Naive thymus-derived CD4-positive, alpha-beta T cell (primary cell): ENCODE results near the gene HYAL1. TPM values are rescaled to one million over a fixed set of nuclear protein-coding genes. Genes with fewer than 3 reads are reported as not detected.

Experiments
- ATAC-seq: fragments of 150-1000 bp; cut with Tn5 transposase; 2 replicates; pipeline ENCODE4 v1.10.0; 2021; ENCODE audit warnings: mild to moderate bottlenecking, moderate library complexity
- CTCF ChIA-PET: fragments of 350-600 bp; sonication (Branson Sonifier 250); formaldehyde crosslinking; loops from one replicate; lab custom pipeline; 2021; ENCODE audit warnings: antibody characterized with exemption; lab: Charles Lee
- POLR2A ChIA-PET: fragments of 350-600 bp; sonication (Branson Sonifier 250); formaldehyde crosslinking; loops from one replicate; lab custom pipeline; 2021; ENCODE audit warnings: antibody characterized with exemption, inconsistent platforms; lab: Charles Lee
- DNase-seq, 9 donors: peaks; one replicate each; pipeline versions ENCODE4 v3.0.0 to v3.0.0-alpha.2; 2020 to 2022; ENCODE audit warnings: mixed read lengths in 1 of 9
- H3K27ac ChIP-seq: one replicate; pipeline ENCODE4 v1.7.0; 2013; ENCODE audit warnings: mild to moderate bottlenecking, low read depth, low read length, moderate library complexity
- H3K27me3 ChIP-seq, 2 donors: one replicate each; pipeline ENCODE4 v1.7.0; 2013; ENCODE audit warnings: low read length in 2 of 2, mild to moderate bottlenecking in 2 of 2, moderate library complexity in 2 of 2; ENCODE audit not compliant: control insufficient read depth in 2 of 2, insufficient read depth in 2 of 2
- H3K36me3 ChIP-seq, 3 experiments: 1 replicate in 2 of 3; 2 replicates in 1 of 3; pipeline ENCODE4 v1.7.0; 2013; ENCODE audit warnings: low read length in 3 of 3, mild to moderate bottlenecking in 3 of 3, moderate library complexity in 1 of 3; ENCODE audit not compliant: insufficient read depth in 3 of 3, control insufficient read depth in 2 of 3
- H3K4me1 ChIP-seq, 2 donors: one replicate each; pipeline ENCODE4 v1.7.0; 2013; ENCODE audit warnings: low read length in 2 of 2, mild to moderate bottlenecking in 2 of 2, moderate library complexity in 1 of 2; ENCODE audit not compliant: control insufficient read depth in 2 of 2, insufficient read depth in 2 of 2
- H3K4me3 ChIP-seq: 2 replicates; pipeline ENCODE4 v1.7.0; 2013; ENCODE audit warnings: mild to moderate bottlenecking, low read length
- H3K9me3 ChIP-seq, 3 experiments: 1 replicate in 2 of 3; 2 replicates in 1 of 3; pipeline ENCODE4 v1.7.0; 2013; ENCODE audit warnings: low read length in 3 of 3; ENCODE audit not compliant: control insufficient read depth in 2 of 3
- H3K27ac Mint-ChIP-seq, 9 donors: one replicate each; pipeline ENCODE4 v1.8.0; 2020 to 2022; ENCODE audit warnings: mixed read lengths in 9 of 9, mild to moderate bottlenecking in 8 of 9, moderate library complexity in 5 of 9, inconsistent platforms in 2 of 9
- H3K27me3 Mint-ChIP-seq, 5 donors: one replicate each; pipeline ENCODE4 v1.8.0; 2021 to 2022; ENCODE audit warnings: mixed read lengths in 5 of 5, mild to moderate bottlenecking in 1 of 5
- H3K36me3 Mint-ChIP-seq, 5 donors: one replicate each; pipeline ENCODE4 v1.8.0; 2020 to 2022; ENCODE audit warnings: mixed read lengths in 5 of 5, mild to moderate bottlenecking in 3 of 5, inconsistent platforms in 1 of 5
- H3K4me1 Mint-ChIP-seq, 7 donors: one replicate each; pipeline ENCODE4 v1.8.0; 2020 to 2022; ENCODE audit warnings: mixed read lengths in 7 of 7, mild to moderate bottlenecking in 3 of 7, inconsistent platforms in 1 of 7
- H3K4me3 Mint-ChIP-seq, 10 donors: one replicate each; pipeline ENCODE4 v1.8.0; 2020 to 2022; ENCODE audit warnings: mild to moderate bottlenecking in 10 of 10, mixed read lengths in 10 of 10, moderate library complexity in 6 of 10, inconsistent platforms in 2 of 10
- H3K9me3 Mint-ChIP-seq, 11 donors: one replicate each; pipeline ENCODE4 v1.8.0; 2020 to 2022; ENCODE audit warnings: mixed read lengths in 11 of 11, mild to moderate bottlenecking in 4 of 11, inconsistent platforms in 1 of 11, moderate library complexity in 1 of 11
- intact Hi-C, 2 donors: fragments of 100-400 bp; cut with micrococcal nuclease; formaldehyde crosslinking; loops; one replicate each; pipeline ENCODE4 v1.15.1; 2023
- polyA plus RNA-seq, 2 donors: library from polyadenylated mRNA; unstranded; fragments of 300-500 nt; fragmentation: Illumina TruSeq; gene quantifications; one replicate each; pipeline ENCODE4 v1.2.3, GENCODE V29; 2021
- total RNA-seq, 6 experiments: library from RNA in 5 of 6; stranded (reverse) in 5 of 6; gene quantifications; 1 replicate in 5 of 6; 2 replicates in 1 of 6; pipeline ENCODE4 v1.2.3 and lab custom pipeline; 2021 to 2026

Gene HYAL1
- total and polyA plus RNA-seq, 7 experiments from 2014 or later = 0.12 to 0.51 (median 0.28) TPM; not detected in 1

DNA sequence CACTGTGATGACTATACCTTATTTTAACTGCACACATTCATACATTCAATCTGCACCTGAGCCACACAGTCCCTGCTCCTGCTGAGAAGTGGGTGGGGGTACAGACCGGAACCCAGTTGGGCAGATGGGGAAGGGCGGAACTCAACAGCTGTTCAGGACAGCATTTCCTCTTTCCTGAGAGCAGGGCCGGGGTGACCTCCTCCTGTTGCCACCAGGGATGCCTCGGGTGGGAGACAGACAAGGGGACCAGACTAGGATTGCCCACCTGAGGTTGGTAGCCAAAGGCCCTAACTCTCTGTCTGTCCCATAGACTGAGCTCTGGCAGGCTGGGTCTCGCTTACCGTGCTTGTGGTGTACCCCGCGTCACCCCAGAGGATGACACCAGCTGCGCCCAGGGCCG lies 15.2 kb upstream of the HYAL1 start:
- H3K36me3 ChIP-seq = no peaks in the 10 kb centered on the region
- Mint-ChIP-seq H3K27me3 (no peaks in the 10 kb centered on the region), H3K27ac (no peak overlapping the region), H3K36me3 (peaks cover 0 to 6% (median 0%) of the 10 kb centered on the region in 5 donors), H3K4me1 (peaks cover 19 to 42% (median 33%) of the 10 kb centered on the region in 7 donors), H3K9me3 (no peaks in the 10 kb centered on the region), H3K4me3 (peak overlapping the region in 3 of 10 donors; percentile 21 to 44 (median 25))
- CTCF ChIA-PET = interaction anchor here (0.8 to 1.3 kb wide), 3 partner anchors 18 to 260 kb away, joined by 3 to 4 read pairs (median 3); no protein-coding TSS in a partner anchor
- H3K4me3 ChIP-seq = no peak overlapping the region
- intact Hi-C loops = no loop called here
- no peaks in the 10 kb centered on the region for H3K27me3 ChIP-seq
- DNase-seq (no peak), ATAC-seq (no peak)
- POLR2A ChIA-PET = interaction anchor here (0.8 to 34.0 kb wide), 4 partner anchors 18 to 38 kb away, joined by 3 to 656 read pairs (median 4); partner anchors contain the start of genes CYB561D2, HYAL3, NAA80 and NPRL2
- H3K9me3 ChIP-seq = no peaks in the 10 kb centered on the region
- H3K27ac ChIP-seq = no peak overlapping the region
- H3K4me1 ChIP-seq = peaks cover 14 to 28% of the 10 kb centered on the region in 2 donors

DNA sequence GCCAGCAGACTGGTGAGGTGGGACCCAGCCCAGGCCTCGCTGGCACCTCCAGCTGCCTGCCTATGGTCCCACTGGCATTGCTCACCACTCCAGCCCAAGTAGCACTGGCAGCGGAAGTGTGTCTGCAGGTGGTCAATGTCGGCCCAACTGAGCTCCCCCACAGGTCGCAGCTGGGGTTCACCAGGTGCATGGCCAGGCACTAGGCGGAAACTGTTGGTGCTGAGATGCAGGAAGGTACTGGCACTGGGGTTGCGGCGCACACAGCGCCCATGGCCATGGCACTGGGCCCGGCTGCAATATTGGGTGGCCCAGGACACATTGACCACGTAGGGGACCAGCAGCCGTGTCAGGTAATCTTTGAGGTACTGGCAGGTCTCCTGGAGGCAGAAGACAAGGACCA lies 14.8 kb upstream of the HYAL1 start:
- no peaks in the 10 kb centered on the region for H3K27me3 ChIP-seq
- H3K4me1 Mint-ChIP-seq = peaks cover 19 to 40% (median 32%) of the 10 kb centered on the region in 7 donors
- H3K4me3 Mint-ChIP-seq = peak overlapping the region in 1 of 10 donors; percentile 21
- peaks cover 0 to 6% (median 0%) of the 10 kb centered on the region in 5 donors for H3K36me3 Mint-ChIP-seq
- no peak overlapping the region for H3K4me3 ChIP-seq
- H3K9me3 ChIP-seq = no peaks in the 10 kb centered on the region
- no peak overlapping the region for H3K27ac ChIP-seq
- no peaks in the 10 kb centered on the region for H3K27me3 Mint-ChIP-seq
- no peaks in the 10 kb centered on the region for H3K9me3 Mint-ChIP-seq
- H3K36me3 ChIP-seq = no peaks in the 10 kb centered on the region
- ChIA-PET POLR2A (interaction anchor here (0.8 to 34.0 kb wide), 4 partner anchors 14 to 38 kb away, joined by 3 to 656 read pairs (median 4); partner anchors contain the start of genes CYB561D2, HYAL3, NAA80 and NPRL2), CTCF (interaction anchor here (1.3 kb wide), 1 partner anchor 90 kb away, joined by 3 read pairs; no protein-coding TSS in a partner anchor)
- H3K27ac Mint-ChIP-seq = no peak overlapping the region
- intact Hi-C loops = no loop called here
- DNase-seq (no peak), ATAC-seq (no peak)
- peaks cover 14 to 28% of the 10 kb centered on the region in 2 donors for H3K4me1 ChIP-seq

DNA sequence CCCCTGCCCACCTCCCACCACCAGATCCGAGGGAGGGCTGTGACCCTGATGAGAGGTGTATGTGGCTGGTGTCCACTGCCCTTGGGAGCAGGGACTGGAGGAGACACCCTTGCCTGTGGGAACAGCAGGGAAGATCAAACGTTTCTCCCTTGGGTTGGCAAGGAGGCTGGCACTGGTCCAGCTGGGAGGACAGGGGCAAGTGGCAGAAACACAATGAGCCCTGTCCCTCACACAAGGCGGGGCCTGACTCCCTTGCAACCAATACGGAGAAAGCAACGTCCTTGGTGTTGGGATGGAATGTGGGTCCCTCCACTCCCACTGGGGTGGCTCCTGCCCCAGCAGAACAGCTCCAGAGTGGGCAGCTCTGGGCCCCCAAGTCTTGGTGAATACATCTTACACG lies 13.9 kb upstream of the HYAL1 start:
- peaks cover 0 to 6% (median 0%) of the 10 kb centered on the region in 5 donors for H3K36me3 Mint-ChIP-seq
- Histone ChIP-seq H3K4me3 (no peak overlapping the region), H3K36me3 (no peaks in the 10 kb centered on the region), H3K4me1 (peaks cover 14 to 28% of the 10 kb centered on the region in 2 donors), H3K27me3 (no peaks in the 10 kb centered on the region), H3K27ac (no peak overlapping the region), H3K9me3 (no peaks in the 10 kb centered on the region)
- ATAC-seq = no peak
- no peaks in the 10 kb centered on the region for H3K9me3 Mint-ChIP-seq
- peak overlapping the region in 1 of 9 donors; percentile 81 for H3K27ac Mint-ChIP-seq
- intact Hi-C loops = no loop called here
- no peaks in the 10 kb centered on the region for H3K27me3 Mint-ChIP-seq
- ChIA-PET POLR2A (interaction anchor here (0.9 kb wide), 2 partner anchors 15 to 18 kb away, joined by 3 read pairs; partner anchors contain the start of genes HYAL3 and NAA80), CTCF (no interaction called here)
- H3K4me3 Mint-ChIP-seq = no peak overlapping the region
- H3K4me1 Mint-ChIP-seq = peaks cover 19 to 37% (median 32%) of the 10 kb centered on the region in 7 donors
- DNase-seq = no peak

DNA sequence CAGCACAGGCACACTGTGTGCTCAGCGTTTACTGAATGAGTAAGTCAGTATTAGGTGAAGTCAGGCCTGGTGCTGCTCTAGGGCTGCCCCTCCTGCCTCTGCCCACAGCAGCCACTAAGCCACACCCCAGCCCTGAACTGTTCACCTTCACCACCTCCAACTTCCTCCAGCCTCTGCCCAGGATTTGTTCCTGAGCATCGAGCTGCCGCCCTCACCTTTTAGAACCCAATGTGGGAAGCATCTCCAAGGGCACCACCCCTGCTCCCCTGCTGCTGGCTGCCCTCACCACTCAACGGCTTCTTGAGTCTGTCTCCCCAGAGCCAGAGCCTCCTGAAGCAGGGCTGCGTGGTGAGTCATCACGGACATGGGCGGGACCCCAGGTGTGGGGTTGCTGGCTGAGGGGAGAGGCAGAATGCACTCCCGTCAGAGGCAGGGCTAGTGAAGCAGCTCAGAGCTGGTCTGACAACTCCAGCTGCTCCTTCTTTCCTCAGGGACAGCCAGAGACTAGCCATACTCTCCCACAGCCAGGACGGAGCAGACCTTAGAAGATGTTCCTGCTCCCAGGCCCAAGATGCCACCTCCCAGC lies 13.4 kb upstream of the HYAL1 start:
- no peak overlapping the region for H3K27ac ChIP-seq
- no peaks in the 10 kb centered on the region for H3K27me3 ChIP-seq
- Mint-ChIP-seq H3K27me3 (no peaks in the 10 kb centered on the region), H3K36me3 (peaks cover 0 to 6% (median 0%) of the 10 kb centered on the region in 5 donors), H3K4me3 (peak overlapping the region in 3 of 10 donors; percentile 2 to 62 (median 28)), H3K27ac (peak overlapping the region in 4 of 9 donors; percentile 14 to 83 (median 62)), H3K9me3 (no peaks in the 10 kb centered on the region), H3K4me1 (peaks cover 19 to 37% (median 32%) of the 10 kb centered on the region in 7 donors)
- no peaks in the 10 kb centered on the region for H3K9me3 ChIP-seq
- no peaks in the 10 kb centered on the region for H3K36me3 ChIP-seq
- H3K4me1 ChIP-seq = peaks cover 9 to 23% of the 10 kb centered on the region in 2 donors
- ChIA-PET CTCF (no interaction called here), POLR2A (interaction anchor here (0.9 kb wide), 1 partner anchor 16 kb away, joined by 3 read pairs; no protein-coding TSS in a partner anchor)
- ATAC-seq = peak; percentile 45
- no peak overlapping the region for H3K4me3 ChIP-seq
- DNase-seq = no peak
- intact Hi-C loops = no loop called here

DNA sequence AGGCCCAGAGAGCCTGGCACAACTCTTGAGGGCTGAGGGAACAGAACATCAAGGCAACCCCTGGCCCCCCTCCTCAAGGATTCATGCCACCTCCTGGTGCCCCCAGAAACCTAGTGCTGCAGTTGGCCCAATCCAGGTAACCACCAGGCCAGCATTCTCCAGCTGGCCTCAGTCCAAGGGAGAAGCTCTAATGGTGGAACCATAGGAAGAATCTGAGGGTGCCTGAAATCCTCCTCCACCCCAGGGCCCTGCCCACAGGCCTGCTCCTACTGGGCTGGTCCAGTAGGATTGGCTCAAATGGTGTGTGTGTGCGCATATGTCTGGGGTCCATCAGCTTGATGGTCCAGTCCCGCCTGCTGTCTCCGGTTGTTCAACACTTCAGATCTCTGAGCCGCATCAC lies 11.4 kb upstream of the HYAL1 start:
- Histone ChIP-seq H3K4me1 (peaks cover 8 to 15% of the 10 kb centered on the region in 2 donors), H3K36me3 (no peaks in the 10 kb centered on the region), H3K27me3 (no peaks in the 10 kb centered on the region), H3K27ac (no peak overlapping the region), H3K4me3 (no peak overlapping the region), H3K9me3 (no peaks in the 10 kb centered on the region)
- Mint-ChIP-seq H3K27ac (peak overlapping the region in 3 of 9 donors; percentile 6 to 19 (median 17)), H3K9me3 (no peaks in the 10 kb centered on the region), H3K4me3 (no peak overlapping the region), H3K27me3 (no peaks in the 10 kb centered on the region), H3K4me1 (peaks cover 11 to 28% (median 23%) of the 10 kb centered on the region in 7 donors), H3K36me3 (peaks cover 0 to 7% (median 2%) of the 10 kb centered on the region in 5 donors)
- DNase-seq = no peak
- ChIA-PET POLR2A (interaction anchor here (0.6 to 1.0 kb wide), 3 partner anchors 13 to 302 kb away, joined by 3 to 4 read pairs (median 4); partner anchors contain the start of gene TUSC2), CTCF (interaction anchor here (0.9 kb wide), 1 partner anchor 10 kb away, joined by 4 read pairs; no protein-coding TSS in a partner anchor)
- ATAC-seq = no peak
- intact Hi-C loops = no loop called here

DNA sequence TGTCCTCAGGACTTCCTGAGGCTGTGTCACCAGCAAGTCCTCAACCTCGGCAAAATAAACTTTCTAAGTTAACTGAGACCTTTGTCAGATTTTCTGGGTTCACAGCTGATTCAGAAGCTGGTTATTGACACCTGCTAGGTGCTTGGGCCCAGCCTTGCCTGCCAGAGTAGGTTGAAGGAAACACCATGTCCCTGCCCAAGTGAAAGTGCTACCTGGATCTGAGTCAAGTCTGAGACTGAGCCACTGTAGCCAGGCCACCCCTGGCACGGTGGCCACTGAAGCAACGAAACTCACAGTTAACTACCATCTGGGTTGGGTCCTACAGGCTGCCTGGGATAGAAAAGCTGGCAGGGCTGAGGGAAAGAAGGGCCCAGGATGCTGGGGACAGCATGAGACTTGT lies 11.0 kb upstream of the HYAL1 start:
- H3K36me3 Mint-ChIP-seq = peaks cover 0 to 11% (median 4%) of the 10 kb centered on the region in 5 donors
- Histone ChIP-seq H3K9me3 (no peaks in the 10 kb centered on the region), H3K36me3 (no peaks in the 10 kb centered on the region), H3K27ac (no peak overlapping the region), H3K27me3 (no peaks in the 10 kb centered on the region), H3K4me3 (no peak overlapping the region), H3K4me1 (peaks cover 8 to 15% of the 10 kb centered on the region in 2 donors)
- no peaks in the 10 kb centered on the region for H3K27me3 Mint-ChIP-seq
- no peak overlapping the region for H3K4me3 Mint-ChIP-seq
- POLR2A ChIA-PET = interaction anchor here (0.6 to 1.0 kb wide), 2 partner anchors 14 to 302 kb away, joined by 3 to 4 read pairs; partner anchors contain the start of gene TUSC2
- DNase-seq (no peak), ATAC-seq (no peak)
- no peaks in the 10 kb centered on the region for H3K9me3 Mint-ChIP-seq
- H3K27ac Mint-ChIP-seq = peak overlapping the region in 5 of 9 donors; percentile 13 to 67 (median 52)
- CTCF ChIA-PET = no interaction called here
- intact Hi-C loops = no loop called here
- peaks cover 9 to 25% (median 19%) of the 10 kb centered on the region in 7 donors for H3K4me1 Mint-ChIP-seq
